ENCODE data around the gene PSEN1.

The PSEN1 gene

GRCh38 chr14:73231981-73232851 lies 95.9 kb downstream of the PSEN1 start:
- peaks cover 12% of the 10 kb centered on the region for H3K4me1 ChIP-seq
- H3K9me3 ChIP-seq = no peaks in the 10 kb centered on the region
- TF ChIP-seq, protein P1, sequence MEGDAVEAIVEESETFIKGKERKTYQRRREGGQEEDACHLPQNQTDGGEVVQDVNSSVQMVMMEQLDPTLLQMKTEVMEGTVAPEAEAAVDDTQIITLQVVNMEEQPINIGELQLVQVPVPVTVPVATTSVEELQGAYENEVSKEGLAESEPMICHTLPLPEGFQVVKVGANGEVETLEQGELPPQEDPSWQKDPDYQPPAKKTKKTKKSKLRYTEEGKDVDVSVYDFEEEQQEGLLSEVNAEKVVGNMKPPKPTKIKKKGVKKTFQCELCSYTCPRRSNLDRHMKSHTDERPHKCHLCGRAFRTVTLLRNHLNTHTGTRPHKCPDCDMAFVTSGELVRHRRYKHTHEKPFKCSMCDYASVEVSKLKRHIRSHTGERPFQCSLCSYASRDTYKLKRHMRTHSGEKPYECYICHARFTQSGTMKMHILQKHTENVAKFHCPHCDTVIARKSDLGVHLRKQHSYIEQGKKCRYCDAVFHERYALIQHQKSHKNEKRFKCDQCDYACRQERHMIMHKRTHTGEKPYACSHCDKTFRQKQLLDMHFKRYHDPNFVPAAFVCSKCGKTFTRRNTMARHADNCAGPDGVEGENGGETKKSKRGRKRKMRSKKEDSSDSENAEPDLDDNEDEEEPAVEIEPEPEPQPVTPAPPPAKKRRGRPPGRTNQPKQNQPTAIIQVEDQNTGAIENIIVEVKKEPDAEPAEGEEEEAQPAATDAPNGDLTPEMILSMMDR (IDR thresholded peaks at IDR 0.05; ENCODE audit: low read depth, low read length) = peak; percentile 49
- H3K36me3 ChIP-seq = no peaks in the 10 kb centered on the region
- peak; percentile 53 for DNase-seq
- no peak overlapping the region for H3K4me3 ChIP-seq (ENCODE audit: low read depth, low read length)
- H3K27me3 ChIP-seq = peaks cover 15% of the 10 kb centered on the region

- TF ChIP-seq, protein P1 (IDR thresholded peaks at IDR 0.05; ENCODE audit: low read depth, low read length) = no peak
- DNase-seq = no peak
- H3K27me3 ChIP-seq = peaks cover 22% of the 10 kb centered on the region
- no peaks in the 10 kb centered on the region for H3K9me3 ChIP-seq
- H3K36me3 ChIP-seq = no peaks in the 10 kb centered on the region
- no peak overlapping the region for H3K4me3 ChIP-seq (ENCODE audit: low read depth, low read length)
- peaks cover 10% of the 10 kb centered on the region for H3K4me1 ChIP-seq
Observed at GRCh38 chr14:73232984-73233383, 96.7 kb downstream of the PSEN1 start.

GRCh38 chr14:73233564-73233963 lies 97.3 kb downstream of the PSEN1 start:
- no peak for DNase-seq
- Histone ChIP-seq H3K4me1 (peaks cover 4% of the 10 kb centered on the region), H3K9me3 (no peaks in the 10 kb centered on the region), H3K4me3 (ENCODE audit: low read depth, low read length) (no peak overlapping the region), H3K36me3 (no peaks in the 10 kb centered on the region), H3K27me3 (peaks cover 28% of the 10 kb centered on the region)
- TF ChIP-seq, protein P1 (IDR thresholded peaks at IDR 0.05; ENCODE audit: low read depth, low read length) = no peak

GRCh38 chr14:73234029-73234428 lies 97.7 kb downstream of the PSEN1 start:
- H3K4me3 ChIP-seq (ENCODE audit: low read depth, low read length) = no peak overlapping the region
- TF ChIP-seq, protein P1 (IDR thresholded peaks at IDR 0.05; ENCODE audit: low read depth, low read length) = no peak
- DNase-seq = no peak
- H3K36me3 ChIP-seq = no peaks in the 10 kb centered on the region
- H3K27me3 ChIP-seq = peaks cover 33% of the 10 kb centered on the region
- no peaks in the 10 kb centered on the region; the same call in 1 of the 2 replicates for H3K4me1 ChIP-seq
- no peaks in the 10 kb centered on the region for H3K9me3 ChIP-seq

- H3K4me1 ChIP-seq = no peaks in the 10 kb centered on the region
- peaks cover 40% of the 10 kb centered on the region for H3K27me3 ChIP-seq
- DNase-seq = no peak
- TF ChIP-seq, protein P1 (IDR thresholded peaks at IDR 0.05; ENCODE audit: low read depth, low read length) = no peak
- no peaks in the 10 kb centered on the region for H3K36me3 ChIP-seq
- H3K4me3 ChIP-seq (ENCODE audit: low read depth, low read length) = no peak overlapping the region
- H3K9me3 ChIP-seq = no peaks in the 10 kb centered on the region
Observed at GRCh38 chr14:73234586-73235394, 98.5 kb downstream of the PSEN1 start.

Measured in BE2C (cell line).